HEK293T (cell line): Measurements from ENCODE around the gene C6orf47.

Experiments
- CTCF ChIA-PET: fragments of 350-600 bp; formaldehyde crosslinking; extraction: SDS; loops from one replicate; lab custom pipeline; 2021; ENCODE audit warnings: antibody characterized with exemption, inconsistent platforms; lab: Yijun Ruan, JAX
- POLR2A ChIA-PET: fragments of 350-600 bp; formaldehyde crosslinking; extraction: SDS; loops from one replicate; lab custom pipeline; 2020; ENCODE audit warnings: antibody characterized with exemption, inconsistent platforms; lab: Yijun Ruan, JAX
- DNase-seq: peaks from one replicate; pipeline ENCODE4 v3.0.0; 2012; ENCODE audit warnings: mixed read lengths; ENCODE audit errors: extremely low spot score
- ARNT ChIP-seq: fragments of 450-650 bp; IDR thresholded peaks from 2 replicates; pipeline ENCODE4 v1.6.1; 2017; ENCODE audit warnings: mild to moderate bottlenecking
- BHLHE40 ChIP-seq: fragments of 450-650 bp; IDR thresholded peaks from 2 replicates; pipeline ENCODE4 v1.6.1; 2016; ENCODE audit warnings: mild to moderate bottlenecking, moderate library complexity, borderline replicate concordance
- CTBP1 ChIP-seq: fragments of 450-650 bp; IDR thresholded peaks from 2 replicates; pipeline ENCODE4 v1.6.1; 2016; ENCODE audit warnings: borderline replicate concordance
- ELF4 ChIP-seq: fragments of 450-650 bp; IDR thresholded peaks from 2 replicates; pipeline ENCODE4 v1.6.1; 2017; ENCODE audit warnings: antibody characterized with exemption
- FOXA1 ChIP-seq: fragments of 450-650 bp; IDR thresholded peaks from 2 replicates; pipeline ENCODE4 v1.6.1; 2016; ENCODE audit warnings: mild to moderate bottlenecking
- FOXK2 ChIP-seq: fragments of 450-650 bp; IDR thresholded peaks from 2 replicates; pipeline ENCODE4 v1.6.1; 2016; ENCODE audit warnings: mild to moderate bottlenecking
- FOXM1 ChIP-seq: fragments of 450-650 bp; IDR thresholded peaks from 2 replicates; pipeline ENCODE4 v1.6.1; 2017; ENCODE audit warnings: mild to moderate bottlenecking, borderline replicate concordance
- HDGF ChIP-seq: fragments of 450-650 bp; IDR thresholded peaks from 2 replicates; pipeline ENCODE4 v1.6.1; 2017; ENCODE audit warnings: antibody characterized with exemption, borderline replicate concordance
- L3MBTL2 ChIP-seq: fragments of 450-650 bp; conservative IDR thresholded peaks from 2 replicates; pipeline ENCODE4 v1.6.1; 2016; ENCODE audit warnings: mild to moderate bottlenecking
- LEF1 ChIP-seq: fragments of 450-650 bp; IDR thresholded peaks from 2 replicates; pipeline ENCODE4 v1.6.1; 2017; ENCODE audit warnings: mild to moderate bottlenecking, borderline replicate concordance
- NFRKB ChIP-seq: fragments of 450-650 bp; IDR thresholded peaks from 2 replicates; pipeline ENCODE4 v1.6.1; 2016; ENCODE audit warnings: mild to moderate bottlenecking, moderate library complexity
- SP1 ChIP-seq: fragments of 450-650 bp; IDR thresholded peaks from 2 replicates; pipeline ENCODE4 v1.6.1; 2017
- SUZ12 ChIP-seq: fragments of 450-650 bp; IDR thresholded peaks from 2 replicates; pipeline ENCODE4 v1.6.1; 2016; ENCODE audit warnings: mild to moderate bottlenecking
- TARDBP ChIP-seq: fragments of 450-650 bp; IDR thresholded peaks from 2 replicates; pipeline ENCODE4 v1.6.1; 2016
- ZNF384 ChIP-seq: fragments of 450-650 bp; IDR thresholded peaks from 2 replicates; pipeline ENCODE4 v1.6.1; 2016
- TF ChIP-seq, protein P1 (sequence below): fragments of 450-650 bp; IDR thresholded peaks from 2 replicates; pipeline ENCODE4 v1.6.1; 2016

Gene C6orf47

DNA sequence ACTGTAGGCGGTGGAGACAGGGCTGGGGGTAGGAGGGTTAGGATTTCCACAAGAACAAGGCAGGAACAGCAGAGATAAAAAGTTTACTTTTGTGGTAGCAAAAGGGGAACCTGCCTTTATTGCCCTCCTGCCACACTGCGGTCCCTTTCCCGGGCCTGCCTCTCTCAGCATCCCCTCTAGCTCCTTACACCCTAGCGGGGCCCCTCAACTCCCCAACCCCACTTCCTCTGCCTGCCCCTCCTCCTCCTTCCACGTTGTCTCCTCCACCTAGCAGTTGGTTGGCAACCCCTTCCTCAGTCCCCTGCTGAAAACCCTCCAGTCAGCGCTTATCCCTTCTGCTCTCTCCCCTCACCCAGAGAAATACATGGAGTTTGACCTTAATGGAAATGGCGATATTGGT lies 44.8 kb downstream of the C6orf47 start:
- no peak for DNase-seq
- ChIA-PET POLR2A (interaction anchor here (1.0 to 2.0 kb wide), 3 partner anchors 37 to 49 kb away, joined by 3 to 6 read pairs (median 3); partner anchors contain the start of genes BAG6 and GPANK1), CTCF (no interaction called here)
- TF ChIP-seq ZNF384 (no peak), TARDBP (no peak), FOXK2 (no peak), FOXM1 (no peak), HDGF (no peak), ELF4 (no peak), ARNT (no peak), FOXA1 (no peak), NFRKB (no peak), L3MBTL2 (no peak), SP1 (no peak), SUZ12 (no peak), LEF1 (no peak), BHLHE40 (no peak), CTBP1 (no peak)
- TF ChIP-seq, protein P1, sequence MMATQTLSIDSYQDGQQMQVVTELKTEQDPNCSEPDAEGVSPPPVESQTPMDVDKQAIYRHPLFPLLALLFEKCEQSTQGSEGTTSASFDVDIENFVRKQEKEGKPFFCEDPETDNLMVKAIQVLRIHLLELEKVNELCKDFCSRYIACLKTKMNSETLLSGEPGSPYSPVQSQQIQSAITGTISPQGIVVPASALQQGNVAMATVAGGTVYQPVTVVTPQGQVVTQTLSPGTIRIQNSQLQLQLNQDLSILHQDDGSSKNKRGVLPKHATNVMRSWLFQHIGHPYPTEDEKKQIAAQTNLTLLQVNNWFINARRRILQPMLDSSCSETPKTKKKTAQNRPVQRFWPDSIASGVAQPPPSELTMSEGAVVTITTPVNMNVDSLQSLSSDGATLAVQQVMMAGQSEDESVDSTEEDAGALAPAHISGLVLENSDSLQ, result no peak

DNA sequence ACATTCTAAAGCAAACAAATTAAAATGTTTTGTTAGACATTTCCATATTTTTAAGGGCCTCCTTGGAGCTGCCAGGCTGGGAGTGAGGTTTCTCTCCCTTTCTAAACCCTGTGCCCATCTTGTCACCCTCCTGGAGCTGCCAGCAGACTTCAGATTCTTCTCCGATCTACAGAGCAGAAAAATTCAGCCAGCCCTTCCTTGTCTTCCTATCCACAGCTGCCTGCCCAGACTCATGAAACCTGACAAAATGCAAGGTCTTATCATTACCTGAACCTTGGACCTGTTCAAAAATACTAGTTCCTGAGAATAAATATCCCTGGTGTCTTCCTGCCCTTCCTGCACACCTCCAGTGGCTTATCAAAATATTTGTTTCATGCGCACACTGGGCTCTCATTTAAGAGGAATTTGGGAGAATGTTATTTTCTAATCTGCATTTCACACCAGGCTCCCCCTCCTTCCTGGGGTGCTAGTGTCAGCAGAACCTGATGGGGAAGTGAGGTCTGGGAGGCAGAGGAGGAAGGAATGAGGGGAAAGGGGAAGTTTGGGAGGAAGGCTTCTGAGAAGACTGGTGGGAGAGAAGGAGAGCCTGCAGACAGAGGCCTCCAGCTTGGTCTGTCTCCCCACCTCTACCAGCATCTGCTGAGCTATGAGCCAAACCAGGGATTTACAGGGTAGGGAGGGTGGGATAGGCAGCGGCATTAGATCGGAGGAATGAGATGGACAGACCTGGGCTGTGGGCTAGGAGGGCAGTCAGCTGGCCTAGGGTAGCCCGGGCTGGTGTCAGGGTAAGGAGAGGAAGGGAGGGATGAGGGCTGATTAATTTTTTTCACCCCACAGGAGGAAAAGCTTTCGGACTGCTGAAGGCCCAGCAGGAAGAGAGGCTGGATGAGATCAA lies 45.6 kb downstream of the C6orf47 start, which contains the start of gene AIF1:
AIF1 (plus strand) TSS at position 551 of the 895 bp plus-strand sequence; CDS start at position 647, 96 bp downstream.
- no peak for DNase-seq
- POLR2A ChIA-PET, result interaction anchor here (1.0 to 2.0 kb wide), 2 partner anchors 38 to 50 kb away, joined by 3 to 6 read pairs; partner anchors contain the start of genes BAG6 and GPANK1
- TF ChIP-seq SUZ12 (no peak), FOXM1 (no peak), ARNT (no peak), L3MBTL2 (no peak)
- CTCF ChIA-PET, result no interaction called here

DNA sequence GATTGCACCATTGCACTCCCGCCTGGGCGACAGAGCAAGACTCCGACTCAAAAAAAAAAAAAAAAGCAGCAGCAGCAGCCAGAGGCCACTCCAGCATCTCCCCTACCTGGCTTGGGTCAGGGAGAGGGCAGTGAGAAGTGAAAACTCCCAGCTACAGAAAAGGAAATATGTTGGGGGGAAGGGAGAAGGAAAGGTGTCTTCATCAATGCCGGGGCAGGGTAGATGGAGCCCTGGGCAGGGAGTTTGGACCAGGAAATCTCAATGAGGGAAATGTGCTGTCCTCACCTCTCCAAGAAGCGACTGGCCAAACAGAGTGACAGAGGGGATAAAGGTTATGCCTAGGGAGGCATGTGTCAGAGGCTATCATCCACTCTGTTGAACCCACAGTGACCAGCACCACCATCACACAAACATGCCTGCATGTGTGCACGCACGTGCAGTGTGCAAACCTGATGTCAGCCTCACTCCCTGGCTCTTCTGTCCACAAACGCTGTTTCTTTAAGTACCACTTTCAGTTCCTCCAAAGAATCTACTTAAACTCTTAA lies 46.4 kb downstream of the C6orf47 start:
- POLR2A ChIA-PET, result interaction anchor here (2.0 kb wide), 1 partner anchor 51 kb away, joined by 6 read pairs; the partner anchor contains the start of gene GPANK1
- CTCF ChIA-PET, result interaction anchor here (0.6 kb wide), 2 partner anchors 22 to 31 kb away, joined by 3 read pairs; no protein-coding TSS in a partner anchor
- DNase-seq, result no peak
- TF ChIP-seq FOXM1 (no peak), FOXK2 (no peak), CTBP1 (no peak), NFRKB (no peak)

DNA sequence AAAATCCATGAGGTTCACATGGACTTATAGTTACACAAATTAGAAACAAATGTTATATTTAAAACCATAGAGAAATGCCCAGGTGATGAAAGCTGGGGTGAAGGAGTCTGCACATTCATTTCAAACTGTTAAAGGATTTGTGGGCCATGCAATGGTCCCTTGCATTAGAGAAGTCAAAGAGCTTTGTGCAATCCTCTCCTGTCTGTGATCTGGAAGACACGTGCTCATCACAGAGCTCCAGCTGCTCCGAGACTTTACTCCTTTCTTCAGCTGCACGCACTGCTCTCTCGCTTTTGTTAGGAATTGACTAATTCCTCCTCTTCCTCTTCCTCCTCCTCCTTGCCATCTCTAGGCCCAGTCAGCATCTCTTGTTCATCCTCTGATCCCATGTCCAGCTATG lies 49.6 kb downstream of the C6orf47 start:
- CTCF ChIA-PET, result interaction anchor here (0.7 to 1.8 kb wide), 3 partner anchors 13 to 898 kb away, joined by 3 to 5 read pairs (median 4); no protein-coding TSS in a partner anchor
- DNase-seq, result no peak

DNA sequence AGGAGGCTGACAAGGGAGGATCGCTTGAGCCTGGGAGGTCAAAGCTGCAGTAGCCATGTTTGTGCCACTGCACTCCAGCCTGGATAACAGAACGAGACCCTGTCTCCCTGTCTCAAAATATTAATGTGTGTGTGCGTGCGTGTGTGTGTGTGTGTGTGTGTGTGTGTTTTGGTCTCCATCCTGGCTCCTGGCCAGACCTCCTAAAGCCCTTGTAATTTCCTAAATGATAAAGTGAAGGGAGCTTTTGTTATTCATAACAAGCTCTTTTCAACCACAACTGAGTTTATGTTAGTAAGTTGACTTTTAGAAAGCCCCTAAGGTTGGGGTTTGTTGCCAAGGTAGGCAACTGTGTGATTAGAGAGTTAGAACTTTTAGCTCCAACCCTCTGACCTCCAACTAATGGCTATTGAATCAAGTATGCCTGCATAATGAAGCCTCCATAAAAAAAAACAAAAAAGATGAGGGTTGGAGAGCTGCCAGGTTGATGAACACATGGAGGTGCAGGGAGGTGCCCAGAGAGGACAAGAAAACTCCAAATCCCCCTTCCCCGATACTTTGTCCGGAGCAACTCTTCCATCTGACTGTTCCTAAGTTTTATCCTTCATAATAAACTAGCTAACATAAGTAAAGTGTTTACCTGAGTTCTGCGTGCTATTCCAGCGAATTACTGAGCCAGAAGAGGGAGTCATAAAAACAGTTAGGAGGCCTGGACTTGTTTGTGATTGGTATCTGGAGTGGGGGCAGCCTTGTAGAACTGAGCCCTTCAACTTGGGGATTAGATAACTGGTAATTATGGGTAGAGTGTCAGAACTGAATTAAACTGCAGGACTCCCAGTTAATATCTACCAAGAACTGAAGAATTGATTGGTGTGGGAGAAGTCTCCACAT lies 50.8 kb downstream of the C6orf47 start:
- TF ChIP-seq NFRKB (no peak), SUZ12 (no peak), ZNF384 (no peak), ARNT (no peak), SP1 (no peak), CTBP1 (no peak), HDGF (no peak), TARDBP (no peak), BHLHE40 (no peak), FOXK2 (no peak), FOXM1 (no peak), FOXA1 (no peak), ELF4 (no peak), L3MBTL2 (no peak)
- TF ChIP-seq, protein P1, result no peak
- DNase-seq, result no peak
- ChIA-PET CTCF (interaction anchor here (0.8 to 1.8 kb wide), 4 partner anchors 9 to 59 kb away, joined by 5 to 13 read pairs (median 8); no protein-coding TSS in a partner anchor), POLR2A (interaction anchor here (0.7 to 2.1 kb wide), 5 partner anchors 29 to 68 kb away, joined by 3 to 9 read pairs (median 3); partner anchors contain the start of genes C6orf47, DDX39B and GPANK1)

More for the DNA sequence above, 49.6 kb downstream of the C6orf47 start:
- POLR2A ChIA-PET, result interaction anchor here (2.1 kb wide), 1 partner anchor 70 kb away, joined by 9 read pairs; the partner anchor contains the start of gene DDX39B
- TF ChIP-seq ZNF384 (no peak), FOXM1 (no peak), LEF1 (no peak), FOXK2 (no peak), FOXA1 (no peak), ARNT (no peak), HDGF (no peak)
- TF ChIP-seq, protein P1, result no peak
